ENCODE measurements around the gene FILIP1.
A peak's percentile ranks its signal among the peaks of the same experiment; 100 is the strongest.

FILIP1 gene

DNA sequence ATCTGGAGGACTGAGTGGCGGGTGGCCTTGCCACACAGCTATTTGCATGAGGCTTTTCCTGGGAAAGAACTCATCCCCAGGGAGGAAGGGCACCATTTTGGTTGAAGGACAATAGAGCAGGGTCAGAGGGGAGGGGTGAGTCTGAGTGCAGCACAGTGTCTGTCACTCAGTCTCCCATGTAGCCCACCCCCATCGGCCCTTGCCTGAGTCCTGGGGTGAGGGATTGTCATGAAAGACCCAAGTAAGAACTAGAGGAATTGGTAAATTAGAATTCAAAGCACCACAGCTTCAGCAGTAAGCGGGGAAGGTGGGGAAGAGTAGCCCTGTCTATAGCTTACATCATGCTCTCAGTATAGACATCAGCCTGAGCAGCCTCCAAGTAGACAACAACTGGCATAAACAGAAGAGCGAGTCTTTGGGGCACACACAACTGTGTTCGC is 118.6 kb downstream of the FILIP1 start:
- no peak for DNase-seq

- no peak for DNase-seq
These were observed 120.7 kb downstream of the FILIP1 start for GRCh38 chr6:75372884-75373283.

DNA sequence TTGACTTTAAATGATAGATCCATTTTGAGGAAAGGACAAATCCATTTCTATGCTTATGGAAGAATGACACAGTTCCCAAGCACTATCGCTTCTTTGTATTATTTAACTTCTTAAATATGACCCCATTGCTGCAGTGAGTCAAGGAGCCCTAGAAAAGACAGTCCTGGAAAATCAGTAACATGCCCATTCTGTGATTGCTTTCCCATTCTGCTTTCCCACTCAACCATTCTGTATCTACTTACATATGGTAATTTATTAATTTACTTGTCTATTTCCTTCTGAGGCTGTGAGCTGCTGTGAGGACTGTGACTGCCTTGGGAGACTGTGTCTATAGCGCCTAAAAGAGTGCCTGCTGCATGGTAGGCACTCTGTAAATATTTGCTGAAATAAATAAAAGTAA is 123.6 kb downstream of the FILIP1 start:
- no peak for DNase-seq

DNA sequence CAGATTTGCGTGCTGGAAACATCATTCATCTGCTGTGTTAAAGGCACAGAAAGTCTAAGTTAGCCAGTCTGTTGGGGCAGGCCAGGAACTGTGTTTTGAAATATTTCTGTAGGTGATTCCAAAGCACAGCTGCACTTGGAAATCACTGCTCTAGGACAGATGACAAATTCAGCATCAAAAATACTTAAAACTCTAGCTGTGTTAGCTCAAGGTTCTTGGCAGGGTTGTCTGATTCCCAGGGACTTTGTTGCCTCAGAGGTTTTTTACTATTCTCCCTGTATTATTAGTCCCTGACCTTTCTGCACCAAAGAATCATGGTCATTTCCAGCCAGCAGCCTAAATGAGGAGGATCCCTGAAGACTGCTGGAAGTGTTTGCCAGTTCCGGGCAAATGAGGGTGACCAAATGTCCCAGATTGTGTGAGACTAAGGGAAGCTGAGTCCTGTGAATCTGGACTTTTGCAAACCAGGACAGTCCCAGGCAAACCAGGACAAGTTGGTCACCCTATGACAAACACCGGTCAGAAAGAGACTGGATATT is 124.7 kb downstream of the FILIP1 start:
- no peak for DNase-seq

GRCh38 chr6:75368151-75368779 is 125.3 kb downstream of the FILIP1 start:
- no peak for DNase-seq

DNA sequence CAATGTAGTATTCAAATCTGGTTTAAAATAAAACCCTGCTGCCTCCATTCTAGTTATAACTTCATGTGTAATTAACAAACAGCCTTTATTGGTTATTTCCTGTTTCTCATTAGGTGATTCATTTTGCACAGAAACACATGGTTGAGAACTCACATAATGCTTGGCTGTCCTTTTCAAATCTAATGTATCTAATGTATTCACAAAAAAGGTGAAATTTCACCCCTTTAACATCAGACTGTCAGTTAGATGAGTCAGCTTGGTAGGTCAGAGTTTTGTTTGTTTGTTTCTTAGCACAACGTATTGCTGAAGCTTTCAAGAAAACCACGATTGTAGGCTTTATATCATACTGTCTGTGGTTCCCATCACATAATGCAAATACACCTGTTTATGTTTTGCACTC is 130.3 kb downstream of the FILIP1 start:
- no peak for DNase-seq

GRCh38 chr6:75353644-75354043 is 140.0 kb downstream of the FILIP1 start:
- no peak for DNase-seq

DNA sequence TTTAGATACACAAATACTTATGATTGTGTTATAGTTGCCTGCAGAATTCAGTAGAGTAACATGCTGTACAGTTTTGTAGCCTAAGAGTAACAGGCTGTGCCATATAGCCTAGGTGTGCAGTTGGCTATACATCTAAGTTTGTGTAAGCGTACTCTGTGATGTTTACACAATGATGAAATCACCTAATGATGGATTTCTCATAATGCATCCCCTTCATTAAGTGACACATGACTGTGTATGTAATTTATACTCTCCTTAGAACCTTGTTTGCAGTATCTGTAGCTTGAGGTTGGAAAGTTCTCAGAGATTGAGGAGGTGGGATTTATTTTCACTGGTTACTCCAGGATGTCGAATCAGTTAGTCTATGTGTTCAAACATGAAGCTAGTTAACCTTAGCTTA is 142.0 kb downstream of the FILIP1 start:
- DNase-seq = no peak

DNA sequence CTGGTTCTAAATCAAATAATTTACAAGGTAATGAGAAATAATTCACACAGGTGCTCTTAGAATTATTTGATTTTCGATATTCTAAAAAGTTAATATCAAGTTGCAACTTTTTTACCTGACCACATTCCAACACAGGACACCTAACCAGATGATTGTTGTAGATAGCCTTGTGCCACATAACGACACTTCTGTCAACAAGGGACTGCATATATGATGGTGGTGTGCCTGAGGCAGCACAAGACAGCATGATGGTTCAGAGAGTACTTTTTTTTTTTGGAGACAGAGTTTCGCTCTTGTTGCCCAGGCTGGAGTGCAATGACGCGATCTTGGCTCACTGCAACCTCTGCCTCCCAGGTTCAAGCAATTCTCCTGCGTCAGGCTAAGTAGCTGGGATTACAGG is 142.8 kb downstream of the FILIP1 start:
- DNase-seq = no peak

- DNase-seq = no peak
These were observed 143.4 kb downstream of the FILIP1 start for GRCh38 chr6:75350156-75350555.

GRCh38 chr6:75349262-75349984 is 144.2 kb downstream of the FILIP1 start:
- DNase-seq = peak; percentile 68

GRCh38 chr6:75348882-75349261 is 144.7 kb downstream of the FILIP1 start:
- no peak for DNase-seq

- DNase-seq = no peak
These were observed 145.5 kb downstream of the FILIP1 start for GRCh38 chr6:75347898-75348610.

- DNase-seq = no peak
These were observed 148.2 kb downstream of the FILIP1 start for GRCh38 chr6:75345413-75345812.

- DNase-seq = no peak
These were observed 149.1 kb downstream of the FILIP1 start for GRCh38 chr6:75344455-75344854.

DNA sequence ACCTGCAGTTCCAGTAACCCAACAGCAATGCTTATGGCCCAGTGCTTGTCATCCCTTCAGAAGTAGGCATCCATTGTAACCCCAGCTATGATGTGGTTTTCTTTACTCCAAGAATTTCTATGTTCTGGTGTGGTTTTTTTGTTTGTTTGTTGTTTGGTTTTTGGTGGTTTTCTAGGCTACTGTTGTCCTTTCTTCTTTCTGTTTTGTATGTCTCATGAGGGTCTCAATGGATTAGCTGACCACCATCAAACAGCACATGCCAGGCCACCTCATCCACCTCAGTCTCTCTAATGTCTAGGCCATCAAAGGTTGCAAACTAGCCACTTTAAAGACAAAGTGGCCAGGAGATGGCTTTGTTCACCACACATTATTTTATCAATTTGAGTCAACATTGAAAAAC is 149.6 kb downstream of the FILIP1 start:
- DNase-seq = no peak

DNA sequence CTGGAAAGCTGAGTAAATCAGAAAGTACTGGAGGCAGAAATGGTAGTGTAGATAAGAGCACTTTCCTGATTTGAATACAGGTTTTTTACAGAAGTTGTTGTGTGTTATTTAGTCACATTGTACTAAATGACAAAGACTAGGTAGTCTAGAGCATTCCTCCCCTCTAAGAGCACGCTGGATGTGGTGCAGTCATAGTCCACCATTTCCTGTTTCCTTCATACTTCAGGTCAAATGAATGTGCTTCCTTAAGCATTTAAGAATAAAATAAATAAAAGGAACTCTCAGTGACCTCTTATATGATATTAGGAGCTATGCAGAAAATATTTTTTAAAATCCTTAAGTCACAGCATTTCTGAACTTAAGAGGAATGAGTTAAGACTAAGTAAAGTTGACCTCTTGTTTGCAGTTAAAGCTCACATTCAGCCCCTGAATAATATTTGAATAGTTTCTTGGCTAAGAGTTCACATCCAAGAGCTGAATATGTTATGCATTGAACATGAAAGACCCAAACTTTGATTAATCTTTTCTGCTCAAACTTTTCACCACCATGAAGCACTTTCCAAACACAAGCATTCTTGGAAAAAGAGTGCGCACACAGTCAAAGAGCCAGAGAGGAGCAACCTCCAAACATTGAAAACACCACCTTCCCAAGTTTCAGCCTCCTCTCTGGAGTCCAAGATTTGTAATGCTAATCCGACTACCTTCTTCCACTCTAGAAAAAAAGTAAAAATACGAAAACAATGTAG is 155.6 kb downstream of the FILIP1 start:
- DNase-seq = no peak

GRCh38 chr6:75334266-75335040 is 159.1 kb downstream of the FILIP1 start:
- DNase-seq = no peak

DNA sequence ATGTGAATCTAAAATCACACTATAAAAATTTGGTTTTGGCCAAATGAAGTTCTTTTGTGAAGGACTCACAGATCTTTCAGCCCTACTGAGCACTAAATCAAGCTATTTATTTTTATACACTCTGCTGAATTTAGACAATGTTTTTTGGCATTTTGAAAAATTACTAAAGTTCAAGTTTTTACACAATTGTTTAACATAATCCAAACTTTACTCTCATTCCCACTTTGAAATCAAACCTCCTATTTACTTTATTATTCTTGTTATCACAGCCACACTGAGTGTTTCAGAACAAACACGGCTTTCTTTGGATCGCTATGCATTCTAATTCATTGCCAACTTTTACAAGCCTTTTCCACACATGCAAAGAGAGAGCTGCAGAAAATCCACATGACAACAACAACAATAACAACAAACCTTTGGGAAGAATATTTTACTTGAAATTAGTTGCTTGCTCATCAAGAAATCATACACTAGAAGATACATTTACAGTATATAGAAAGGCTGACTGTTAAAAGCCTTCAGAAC is 159.9 kb downstream of the FILIP1 start:
- no peak for DNase-seq

GRCh38 chr6:75331151-75331550 is 162.4 kb downstream of the FILIP1 start:
- no peak for DNase-seq

DNA sequence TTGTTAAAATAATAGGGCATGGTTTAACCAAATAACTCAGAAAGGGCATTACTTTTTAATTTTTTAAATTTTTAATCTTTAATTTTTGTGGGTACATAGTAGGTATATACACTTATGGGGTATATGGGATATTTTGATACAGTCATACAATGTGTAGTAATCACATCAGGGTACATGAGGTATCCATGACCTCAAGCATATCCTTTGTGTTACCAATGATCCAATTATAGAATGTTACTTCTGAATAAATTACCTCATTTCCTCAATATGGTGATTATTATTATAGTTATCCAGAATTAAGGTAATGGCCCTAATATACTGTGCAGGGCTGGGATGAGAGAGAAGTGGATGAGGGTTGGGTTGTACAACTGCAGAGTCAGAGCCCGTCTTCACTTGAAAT is 163.9 kb downstream of the FILIP1 start:
- no peak for DNase-seq

- DNase-seq = no peak
These were observed 165.8 kb downstream of the FILIP1 start for GRCh38 chr6:75327807-75328206.
